Neural cell (in vitro differentiated cells): ENCODE measurements around the gene SGMS2. TPM values are rescaled to one million over a fixed set of nuclear protein-coding genes. Genes with fewer than 3 reads are reported as not detected.

ENCODE experiments used
- H2AFZ ChIP-seq: fragments of 200-600, 300-800 bp; sonication (generic), shearing (Covaris generic); 2 replicates; pipeline ENCODE4 v1.6.0; 2014; ENCODE audit warnings: low read depth, mild to moderate bottlenecking, antibody characterized with exemption, low read length, moderate library complexity
- H3F3A ChIP-seq: fragments of 200-600 bp; shearing (Covaris generic); 2 replicates; pipeline ENCODE4 v1.6.1; 2016; ENCODE audit warnings: mild to moderate bottlenecking, moderate library complexity, mixed read lengths, antibody characterized with exemption, low read length; ENCODE audit not compliant: insufficient read depth, poor library complexity, severe bottlenecking
- H3K27ac ChIP-seq: fragments of 200-600, 300-800 bp; sonication (generic), shearing (Covaris generic); 2 replicates; pipeline ENCODE4 v1.5.1; 2014; ENCODE audit warnings: mild to moderate bottlenecking, low read length, moderate library complexity
- H3K27me3 ChIP-seq: fragments of 300-800, 200-600 bp; sonication (generic), shearing (Covaris generic); 2 replicates; pipeline ENCODE4 v1.6.0; 2014; ENCODE audit warnings: mild to moderate bottlenecking, low read depth, low read length, moderate library complexity; ENCODE audit not compliant: insufficient read depth
- H3K36me3 ChIP-seq: fragments of 300-800, 200-600 bp; sonication (generic), shearing (Covaris generic); 2 replicates; pipeline ENCODE4 v1.5.1; 2014; ENCODE audit warnings: mild to moderate bottlenecking, antibody characterized with exemption, low read length, moderate library complexity; ENCODE audit not compliant: insufficient read depth
- H3K4me2 ChIP-seq: fragments of 300-800, 200-600 bp; sonication (generic), shearing (Covaris generic); 2 replicates; pipeline ENCODE4 v1.6.0; 2014; ENCODE audit warnings: mild to moderate bottlenecking, low read length
- H3K4me3 ChIP-seq: fragments of 300-800, 200-600 bp; sonication (generic), shearing (Covaris generic); 2 replicates; pipeline ENCODE4 v1.5.1; 2014; ENCODE audit warnings: mild to moderate bottlenecking, low read length, moderate library complexity
- H3K79me2 ChIP-seq: fragments of 200-600 bp; shearing (Covaris generic); replicated peaks from 2 replicates; pipeline ENCODE4 v1.6.0; 2014; ENCODE audit warnings: mild to moderate bottlenecking, low read length, moderate library complexity; ENCODE audit not compliant: insufficient read depth
- H3K9ac ChIP-seq: fragments of 300-800, 200-600 bp; sonication (generic), shearing (Covaris generic); 2 replicates; pipeline ENCODE4 v1.6.1; 2016; ENCODE audit warnings: mild to moderate bottlenecking, low read length, mixed read lengths
- H3K9me2 ChIP-seq: fragments of 200-600 bp; shearing (Covaris generic); 2 replicates; pipeline ENCODE4 v1.6.1; 2016; ENCODE audit warnings: mild to moderate bottlenecking, low read length, mixed read lengths; ENCODE audit not compliant: insufficient read depth
- H3K9me3 ChIP-seq: fragments of 200-600, 300-800 bp; sonication (generic), shearing (Covaris generic); 2 replicates; pipeline ENCODE4 v1.6.1; 2016; ENCODE audit warnings: mild to moderate bottlenecking, mixed run types, low read length, moderate library complexity, mixed read lengths
- H4K20me1 ChIP-seq: fragments of 200-600 bp; shearing (Covaris generic); 2 replicates; pipeline ENCODE4 v1.6.1; 2016; ENCODE audit warnings: mild to moderate bottlenecking, mixed run types; ENCODE audit not compliant: insufficient read depth
- EP300 ChIP-seq: fragments of 450-650 bp; conservative IDR thresholded peaks from 2 replicates; pipeline ENCODE4 v1.6.1; 2014; ENCODE audit warnings: antibody characterized with exemption, mild to moderate bottlenecking, moderate library complexity; ENCODE audit not compliant: poor library complexity, severe bottlenecking
- EZH2 ChIP-seq: fragments of 200-600, 300-800 bp; shearing (Covaris generic), sonication (generic); IDR thresholded peaks from 2 replicates; pipeline ENCODE4 v1.6.1; 2014; ENCODE audit warnings: antibody characterized with exemption, low read length, borderline replicate concordance, mild to moderate bottlenecking; ENCODE audit not compliant: insufficient read depth, poor library complexity, severe bottlenecking
- MXI1 ChIP-seq: fragments of 450-650 bp; conservative IDR thresholded peaks from 2 replicates; pipeline ENCODE4 v1.6.1; 2014; ENCODE audit warnings: antibody characterized with exemption, mild to moderate bottlenecking; ENCODE audit not compliant: poor library complexity, severe bottlenecking
- POLR2AphosphoS5 ChIP-seq: IDR thresholded peaks from 2 replicates; pipeline ENCODE4 v1.6.1; 2012
- RAD21 ChIP-seq: fragments of 450-650 bp; conservative IDR thresholded peaks from 2 replicates; pipeline ENCODE4 v1.6.1; 2014; ENCODE audit warnings: antibody characterized with exemption, mild to moderate bottlenecking, moderate library complexity
- SMC3 ChIP-seq: fragments of 450-650 bp; conservative IDR thresholded peaks from 2 replicates; pipeline ENCODE4 v1.6.1; 2014; ENCODE audit warnings: antibody characterized with exemption, mild to moderate bottlenecking, moderate library complexity; ENCODE audit not compliant: poor library complexity
- TAF1 ChIP-seq: IDR thresholded peaks from 2 replicates; pipeline ENCODE4 v1.6.1; 2012; ENCODE audit warnings: low read depth
- polyA plus RNA-seq: library from polyadenylated mRNA; depleted of rRNA; stranded (reverse); fragments of >200 nt; gene quantifications from 2 replicates; pipeline ENCODE4 v1.2.3, GENCODE V29; 2014
- TF ChIP-seq, protein P1 (sequence below): IDR thresholded peaks from 2 replicates; pipeline ENCODE4 v1.6.1; 2012; ENCODE audit warnings: borderline replicate concordance
- TF ChIP-seq, protein P2 (sequence below): fragments of 450-650 bp; IDR thresholded peaks from 2 replicates; pipeline ENCODE4 v1.5.1; 2014; ENCODE audit warnings: antibody characterized with exemption, mild to moderate bottlenecking, moderate library complexity; ENCODE audit not compliant: poor library complexity, severe bottlenecking

Gene SGMS2
- polyA plus RNA-seq, 1 donor from 2014 or later, result 0.15 TPM

DNA sequence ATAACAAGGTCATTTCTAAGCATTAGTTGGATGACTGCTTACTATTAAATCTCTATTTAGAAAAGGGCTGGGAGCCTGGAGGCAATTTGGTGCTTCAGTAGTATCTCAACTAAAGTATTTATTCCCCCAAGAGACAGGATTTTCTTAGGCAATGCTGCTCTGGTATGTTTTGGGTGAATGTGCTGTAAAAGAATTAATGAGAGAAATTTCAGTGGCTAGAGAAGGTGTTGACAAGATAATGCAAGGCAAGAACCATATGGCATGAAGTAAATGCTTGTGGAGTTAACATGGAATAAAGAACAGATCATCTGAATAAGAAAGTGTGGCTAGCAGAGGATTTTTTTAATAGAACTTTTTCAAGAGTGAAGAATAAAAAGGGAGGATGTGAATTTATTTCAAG is 110.5 kb downstream of the SGMS2 start:
- Histone ChIP-seq H3K27me3 (no peaks in the 10 kb centered on the region), H2AFZ (no peak overlapping the region), H3K9me2 (no peaks in the 10 kb centered on the region), H3K79me2 (no peaks in the 10 kb centered on the region), H3K27ac (no peak overlapping the region), H3K36me3 (peaks cover 5% of the 10 kb centered on the region), H3K9ac (no peak overlapping the region), H3K4me2 (no peak overlapping the region), H4K20me1 (no peaks in the 10 kb centered on the region), H3K9me3 (no peaks in the 10 kb centered on the region), H3K4me3 (no peak overlapping the region), H3F3A (no peaks in the 10 kb centered on the region)
- TF ChIP-seq TAF1, result no peak
- no peak for TF ChIP-seq EZH2
- no peak for TF ChIP-seq EP300
- no peak for TF ChIP-seq MXI1
- TF ChIP-seq RAD21, result no peak
- TF ChIP-seq, protein P1, sequence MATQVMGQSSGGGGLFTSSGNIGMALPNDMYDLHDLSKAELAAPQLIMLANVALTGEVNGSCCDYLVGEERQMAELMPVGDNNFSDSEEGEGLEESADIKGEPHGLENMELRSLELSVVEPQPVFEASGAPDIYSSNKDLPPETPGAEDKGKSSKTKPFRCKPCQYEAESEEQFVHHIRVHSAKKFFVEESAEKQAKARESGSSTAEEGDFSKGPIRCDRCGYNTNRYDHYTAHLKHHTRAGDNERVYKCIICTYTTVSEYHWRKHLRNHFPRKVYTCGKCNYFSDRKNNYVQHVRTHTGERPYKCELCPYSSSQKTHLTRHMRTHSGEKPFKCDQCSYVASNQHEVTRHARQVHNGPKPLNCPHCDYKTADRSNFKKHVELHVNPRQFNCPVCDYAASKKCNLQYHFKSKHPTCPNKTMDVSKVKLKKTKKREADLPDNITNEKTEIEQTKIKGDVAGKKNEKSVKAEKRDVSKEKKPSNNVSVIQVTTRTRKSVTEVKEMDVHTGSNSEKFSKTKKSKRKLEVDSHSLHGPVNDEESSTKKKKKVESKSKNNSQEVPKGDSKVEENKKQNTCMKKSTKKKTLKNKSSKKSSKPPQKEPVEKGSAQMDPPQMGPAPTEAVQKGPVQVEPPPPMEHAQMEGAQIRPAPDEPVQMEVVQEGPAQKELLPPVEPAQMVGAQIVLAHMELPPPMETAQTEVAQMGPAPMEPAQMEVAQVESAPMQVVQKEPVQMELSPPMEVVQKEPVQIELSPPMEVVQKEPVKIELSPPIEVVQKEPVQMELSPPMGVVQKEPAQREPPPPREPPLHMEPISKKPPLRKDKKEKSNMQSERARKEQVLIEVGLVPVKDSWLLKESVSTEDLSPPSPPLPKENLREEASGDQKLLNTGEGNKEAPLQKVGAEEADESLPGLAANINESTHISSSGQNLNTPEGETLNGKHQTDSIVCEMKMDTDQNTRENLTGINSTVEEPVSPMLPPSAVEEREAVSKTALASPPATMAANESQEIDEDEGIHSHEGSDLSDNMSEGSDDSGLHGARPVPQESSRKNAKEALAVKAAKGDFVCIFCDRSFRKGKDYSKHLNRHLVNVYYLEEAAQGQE, result no peak
- TF ChIP-seq, protein P2, sequence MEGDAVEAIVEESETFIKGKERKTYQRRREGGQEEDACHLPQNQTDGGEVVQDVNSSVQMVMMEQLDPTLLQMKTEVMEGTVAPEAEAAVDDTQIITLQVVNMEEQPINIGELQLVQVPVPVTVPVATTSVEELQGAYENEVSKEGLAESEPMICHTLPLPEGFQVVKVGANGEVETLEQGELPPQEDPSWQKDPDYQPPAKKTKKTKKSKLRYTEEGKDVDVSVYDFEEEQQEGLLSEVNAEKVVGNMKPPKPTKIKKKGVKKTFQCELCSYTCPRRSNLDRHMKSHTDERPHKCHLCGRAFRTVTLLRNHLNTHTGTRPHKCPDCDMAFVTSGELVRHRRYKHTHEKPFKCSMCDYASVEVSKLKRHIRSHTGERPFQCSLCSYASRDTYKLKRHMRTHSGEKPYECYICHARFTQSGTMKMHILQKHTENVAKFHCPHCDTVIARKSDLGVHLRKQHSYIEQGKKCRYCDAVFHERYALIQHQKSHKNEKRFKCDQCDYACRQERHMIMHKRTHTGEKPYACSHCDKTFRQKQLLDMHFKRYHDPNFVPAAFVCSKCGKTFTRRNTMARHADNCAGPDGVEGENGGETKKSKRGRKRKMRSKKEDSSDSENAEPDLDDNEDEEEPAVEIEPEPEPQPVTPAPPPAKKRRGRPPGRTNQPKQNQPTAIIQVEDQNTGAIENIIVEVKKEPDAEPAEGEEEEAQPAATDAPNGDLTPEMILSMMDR, result no peak
- TF ChIP-seq SMC3, result no peak
- no peak for TF ChIP-seq POLR2AphosphoS5

DNA sequence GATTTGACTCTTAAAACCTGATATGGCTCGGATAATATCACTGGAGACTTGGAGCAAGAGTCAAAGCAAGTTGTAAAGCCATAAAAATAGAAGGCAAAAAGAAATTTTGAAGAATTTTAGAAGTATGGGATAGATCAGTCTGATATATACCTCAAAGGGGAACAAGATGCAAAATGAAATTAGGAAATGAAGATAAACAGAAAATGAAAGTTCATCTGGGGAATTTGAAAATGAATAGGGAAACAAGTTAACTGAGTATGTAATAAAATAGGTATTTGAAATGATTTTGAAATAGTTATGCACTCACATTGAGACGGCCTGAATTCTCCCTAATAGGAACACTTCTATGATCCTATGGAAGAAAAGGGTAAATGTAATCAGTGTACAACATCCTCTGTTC is 112.3 kb downstream of the SGMS2 start:
- Histone ChIP-seq H3K9ac (no peak overlapping the region), H3K4me2 (no peak overlapping the region)

More for the DNA sequence above, 112.3 kb downstream of the SGMS2 start:
- H4K20me1 ChIP-seq, result no peaks in the 10 kb centered on the region
- no peak overlapping the region for H3K4me3 ChIP-seq
- no peak overlapping the region for H3K27ac ChIP-seq
- no peaks in the 10 kb centered on the region for H3K79me2 ChIP-seq
- H3K9me3 ChIP-seq, result no peaks in the 10 kb centered on the region
- H3F3A ChIP-seq, result no peaks in the 10 kb centered on the region
- no peak for TF ChIP-seq SMC3
- no peak for TF ChIP-seq RAD21
- no peak for TF ChIP-seq POLR2AphosphoS5
- TF ChIP-seq EZH2, result no peak
- TF ChIP-seq MXI1, result no peak
- no peak for TF ChIP-seq EP300
- TF ChIP-seq TAF1, result no peak
- TF ChIP-seq, protein P1, result no peak
- TF ChIP-seq, protein P2, result no peak
- peaks cover 5% of the 10 kb centered on the region for H3K36me3 ChIP-seq
- H2AFZ ChIP-seq, result no peak overlapping the region
- H3K27me3 ChIP-seq, result no peaks in the 10 kb centered on the region
- no peaks in the 10 kb centered on the region for H3K9me2 ChIP-seq
